ENCODE measurements around the gene ETFRF1. TPM values are rescaled to one million over a fixed set of nuclear protein-coding genes. Genes with fewer than 3 reads are reported as not detected.

ETFRF1 gene
- total RNA-seq, 1 donor from 2014 or later, result 9.2 TPM

GRCh38 chr12:25156061-25156460, 39.0 kb upstream of the ETFRF1 start:
- no peaks in the 10 kb centered on the region for H3K36me3 ChIP-seq (ENCODE audit: insufficient read depth, low read length)
- H3K4me3 Mint-ChIP-seq (ENCODE audit: unreplicated experiment), result no peak overlapping the region
- H3K9ac ChIP-seq (ENCODE audit: low read length), result no peak overlapping the region
- TF ChIP-seq, protein P1, sequence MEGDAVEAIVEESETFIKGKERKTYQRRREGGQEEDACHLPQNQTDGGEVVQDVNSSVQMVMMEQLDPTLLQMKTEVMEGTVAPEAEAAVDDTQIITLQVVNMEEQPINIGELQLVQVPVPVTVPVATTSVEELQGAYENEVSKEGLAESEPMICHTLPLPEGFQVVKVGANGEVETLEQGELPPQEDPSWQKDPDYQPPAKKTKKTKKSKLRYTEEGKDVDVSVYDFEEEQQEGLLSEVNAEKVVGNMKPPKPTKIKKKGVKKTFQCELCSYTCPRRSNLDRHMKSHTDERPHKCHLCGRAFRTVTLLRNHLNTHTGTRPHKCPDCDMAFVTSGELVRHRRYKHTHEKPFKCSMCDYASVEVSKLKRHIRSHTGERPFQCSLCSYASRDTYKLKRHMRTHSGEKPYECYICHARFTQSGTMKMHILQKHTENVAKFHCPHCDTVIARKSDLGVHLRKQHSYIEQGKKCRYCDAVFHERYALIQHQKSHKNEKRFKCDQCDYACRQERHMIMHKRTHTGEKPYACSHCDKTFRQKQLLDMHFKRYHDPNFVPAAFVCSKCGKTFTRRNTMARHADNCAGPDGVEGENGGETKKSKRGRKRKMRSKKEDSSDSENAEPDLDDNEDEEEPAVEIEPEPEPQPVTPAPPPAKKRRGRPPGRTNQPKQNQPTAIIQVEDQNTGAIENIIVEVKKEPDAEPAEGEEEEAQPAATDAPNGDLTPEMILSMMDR (IDR thresholded peaks at IDR 0.05; ENCODE audit: insufficient read depth, low read depth, low read length), result no peak
- no peak for TF ChIP-seq EZH2 (IDR thresholded peaks at IDR 0.05; ENCODE audit: insufficient read depth, low read length)
- no peaks in the 10 kb centered on the region for H3K79me2 ChIP-seq (ENCODE audit: insufficient read depth, low read length)
- no peak overlapping the region for H3K4me3 ChIP-seq (ENCODE audit: insufficient read depth, low read depth, low read length)
- H2AFZ ChIP-seq (ENCODE audit: low read depth, low read length), result no peak overlapping the region
- DNase-seq (ENCODE audit: low read depth) (no peak), FAIRE-seq (no peak)
- no peaks in the 10 kb centered on the region for H3K36me3 Mint-ChIP-seq (ENCODE audit: low read depth, unreplicated experiment)
- no peak overlapping the region for H3K27ac ChIP-seq (ENCODE audit: low read depth, low read length)
- no peaks in the 10 kb centered on the region for H3K9me3 Mint-ChIP-seq (ENCODE audit: unreplicated experiment)
- H3K27ac Mint-ChIP-seq (ENCODE audit: unreplicated experiment), result no peak overlapping the region
- H3K4me1 ChIP-seq (ENCODE audit: insufficient read depth, low read length), result peaks cover 3% of the 10 kb centered on the region
- H3K27me3 ChIP-seq (ENCODE audit: insufficient read depth, low read length), result no peaks in the 10 kb centered on the region
- H3K9me3 ChIP-seq (ENCODE audit: insufficient read depth, low read depth, low read length), result no peaks in the 10 kb centered on the region
- H3K27me3 Mint-ChIP-seq (ENCODE audit: low read depth, unreplicated experiment), result no peaks in the 10 kb centered on the region
- no peak overlapping the region for H3K4me2 ChIP-seq (ENCODE audit: low read length)
- peaks cover 7% of the 10 kb centered on the region for H3K4me1 Mint-ChIP-seq (ENCODE audit: low read depth, unreplicated experiment)
- H4K20me1 ChIP-seq (ENCODE audit: insufficient read depth, low read length), result no peaks in the 10 kb centered on the region

DNA sequence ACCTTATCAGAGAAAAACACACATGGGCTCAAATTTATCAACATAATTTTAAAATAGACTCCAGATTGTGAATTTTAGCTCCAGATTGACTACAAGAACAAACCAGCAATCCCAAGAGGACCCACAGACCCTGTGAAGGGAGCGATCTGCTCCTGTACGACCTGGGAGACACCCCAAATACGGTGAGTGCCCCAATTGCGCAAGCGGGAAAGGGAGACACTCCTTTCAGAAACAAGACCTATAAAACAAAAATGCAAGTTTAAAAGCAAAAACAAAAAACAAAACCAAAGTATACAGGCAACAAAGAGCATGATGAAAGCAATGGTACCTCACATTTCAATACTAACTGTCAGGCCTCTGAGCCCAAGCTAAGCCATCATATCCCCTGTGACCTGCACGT, 32.2 kb upstream of the ETFRF1 start:
- Mint-ChIP-seq H3K27me3 (ENCODE audit: low read depth, unreplicated experiment) (peaks cover 3% of the 10 kb centered on the region), H3K4me1 (ENCODE audit: low read depth, unreplicated experiment) (no peaks in the 10 kb centered on the region), H3K4me3 (ENCODE audit: unreplicated experiment) (no peak overlapping the region), H3K36me3 (ENCODE audit: low read depth, unreplicated experiment) (no peaks in the 10 kb centered on the region), H3K27ac (ENCODE audit: unreplicated experiment) (no peak overlapping the region), H3K9me3 (ENCODE audit: unreplicated experiment) (no peaks in the 10 kb centered on the region)
- FAIRE-seq (no peak), DNase-seq (ENCODE audit: low read depth) (no peak)
- Histone ChIP-seq H4K20me1 (ENCODE audit: insufficient read depth, low read length) (no peaks in the 10 kb centered on the region), H3K4me1 (ENCODE audit: insufficient read depth, low read length) (no peaks in the 10 kb centered on the region), H3K9ac (ENCODE audit: low read length) (no peak overlapping the region), H3K36me3 (ENCODE audit: insufficient read depth, low read length) (no peaks in the 10 kb centered on the region), H3K9me3 (ENCODE audit: insufficient read depth, low read depth, low read length) (no peaks in the 10 kb centered on the region), H3K79me2 (ENCODE audit: insufficient read depth, low read length) (no peaks in the 10 kb centered on the region), H3K27me3 (ENCODE audit: insufficient read depth, low read length) (no peaks in the 10 kb centered on the region), H3K4me2 (ENCODE audit: low read length) (no peak overlapping the region), H3K4me3 (ENCODE audit: insufficient read depth, low read depth, low read length) (no peak overlapping the region), H3K27ac (ENCODE audit: low read depth, low read length) (no peak overlapping the region), H2AFZ (ENCODE audit: low read depth, low read length) (no peak overlapping the region)
- TF ChIP-seq EZH2 (IDR thresholded peaks at IDR 0.05; ENCODE audit: insufficient read depth, low read length), result no peak
- TF ChIP-seq, protein P1 (IDR thresholded peaks at IDR 0.05; ENCODE audit: insufficient read depth, low read depth, low read length), result no peak

- H3K4me2 ChIP-seq (ENCODE audit: low read length), result no peak overlapping the region
Observed at GRCh38 chr12:25182765-25183164, 12.3 kb upstream of the ETFRF1 start.

More at GRCh38 chr12:25182765-25183164, 12.3 kb upstream of the ETFRF1 start:
- H2AFZ ChIP-seq (ENCODE audit: low read depth, low read length), result no peak overlapping the region
- Mint-ChIP-seq H3K4me1 (ENCODE audit: low read depth, unreplicated experiment) (peaks cover 9% of the 10 kb centered on the region), H3K27ac (ENCODE audit: unreplicated experiment) (no peak overlapping the region), H3K4me3 (ENCODE audit: unreplicated experiment) (no peak overlapping the region), H3K9me3 (ENCODE audit: unreplicated experiment) (peaks cover 4% of the 10 kb centered on the region), H3K27me3 (ENCODE audit: low read depth, unreplicated experiment) (no peaks in the 10 kb centered on the region), H3K36me3 (ENCODE audit: low read depth, unreplicated experiment) (no peaks in the 10 kb centered on the region)
- no peaks in the 10 kb centered on the region for H3K79me2 ChIP-seq (ENCODE audit: insufficient read depth, low read length)
- peaks cover 8% of the 10 kb centered on the region for H3K4me1 ChIP-seq (ENCODE audit: insufficient read depth, low read length)
- FAIRE-seq (no peak), DNase-seq (ENCODE audit: low read depth) (no peak)
- no peaks in the 10 kb centered on the region for H3K27me3 ChIP-seq (ENCODE audit: insufficient read depth, low read length)
- H3K36me3 ChIP-seq (ENCODE audit: insufficient read depth, low read length), result no peaks in the 10 kb centered on the region
- H3K4me3 ChIP-seq (ENCODE audit: insufficient read depth, low read depth, low read length), result no peak overlapping the region
- no peaks in the 10 kb centered on the region for H4K20me1 ChIP-seq (ENCODE audit: insufficient read depth, low read length)
- no peak overlapping the region for H3K27ac ChIP-seq (ENCODE audit: low read depth, low read length)
- TF ChIP-seq, protein P1 (IDR thresholded peaks at IDR 0.05; ENCODE audit: insufficient read depth, low read depth, low read length), result no peak
- TF ChIP-seq EZH2 (IDR thresholded peaks at IDR 0.05; ENCODE audit: insufficient read depth, low read length), result no peak
- H3K9me3 ChIP-seq (ENCODE audit: insufficient read depth, low read depth, low read length), result no peaks in the 10 kb centered on the region
- no peak overlapping the region for H3K9ac ChIP-seq (ENCODE audit: low read length)
